Endothelial cell of umbilical vein (primary cell): ENCODE results near the gene LPIN1.

Source experiments
- CTCF ChIP-seq, 2 donors: IDR thresholded peaks; 1 replicate in 1 of 2; 2 replicates in 1 of 2; pipeline ENCODE4 v1.5.1; 2011; ENCODE audit warnings: low read length in 2 of 2, mild to moderate bottlenecking in 2 of 2, moderate library complexity in 2 of 2, control low read depth in 1 of 2, inconsistent platforms in 1 of 2, low read depth in 1 of 2; ENCODE audit not compliant: insufficient read depth in 1 of 2; ENCODE audit errors: extremely low read depth in 1 of 2
- EZH2 ChIP-seq: IDR thresholded peaks from 2 replicates; pipeline ENCODE4 v1.6.1; 2012; ENCODE audit warnings: borderline replicate concordance, low read depth, mild to moderate bottlenecking, moderate library complexity, low read length, inconsistent platforms; ENCODE audit not compliant: severe bottlenecking
- FOS ChIP-seq: IDR thresholded peaks from 2 replicates; pipeline ENCODE4 v1.6.1; 2011; ENCODE audit warnings: mild to moderate bottlenecking, low read length, moderate library complexity, borderline replicate concordance; ENCODE audit not compliant: insufficient read depth
- GATA2 ChIP-seq: IDR thresholded peaks from 2 replicates; pipeline ENCODE4 v1.7.0; 2011; ENCODE audit warnings: low read depth, mild to moderate bottlenecking, moderate library complexity, mixed read lengths, low read length; ENCODE audit not compliant: insufficient read length, insufficient read depth
- POLR2A ChIP-seq: IDR thresholded peaks from 2 replicates; pipeline ENCODE4 v1.6.1; 2012; ENCODE audit warnings: low read depth, mild to moderate bottlenecking, control low read depth, low read length

- TF ChIP-seq POLR2A = no peak
- no peak for TF ChIP-seq CTCF (IDR thresholded peaks at IDR 0.05; ENCODE audit: extremely low read depth in 1 of 2, insufficient read depth in 1 of 2, low read depth in 1 of 2, low read length in 2 of 2)
- no peak for TF ChIP-seq FOS
- TF ChIP-seq GATA2 = no peak
- TF ChIP-seq EZH2 = no peak
Measured at GRCh38 chr2:11871421-11871820, 125.0 kb downstream of the LPIN1 start.
